Endometrial microvascular endothelial cells (primary cell): ENCODE measurements around the gene ZBTB5. TPM values are rescaled to one million over a fixed set of nuclear protein-coding genes. Genes with fewer than 3 reads are reported as not detected.

Experiments used
- in situ Hi-C: cut with HindIII; loops from 2 replicates; pipeline ENCODE4 v1.10.0; 2017; ENCODE audit warnings: low sequenced_read_pairs, low pct_unique_long_range_greater_than_20kb; ENCODE audit errors: inconsistent ontology term
- total RNA-seq: library from RNA; depleted of rRNA; stranded (reverse); fragments of >200 nt; gene quantifications from one replicate; pipeline ENCODE4 v1.2.3, GENCODE V29; 2015; ENCODE audit errors: inconsistent ontology term

The ZBTB5 gene
- total RNA-seq, 1 donor from 2014 or later = 7.1 TPM

DNA sequence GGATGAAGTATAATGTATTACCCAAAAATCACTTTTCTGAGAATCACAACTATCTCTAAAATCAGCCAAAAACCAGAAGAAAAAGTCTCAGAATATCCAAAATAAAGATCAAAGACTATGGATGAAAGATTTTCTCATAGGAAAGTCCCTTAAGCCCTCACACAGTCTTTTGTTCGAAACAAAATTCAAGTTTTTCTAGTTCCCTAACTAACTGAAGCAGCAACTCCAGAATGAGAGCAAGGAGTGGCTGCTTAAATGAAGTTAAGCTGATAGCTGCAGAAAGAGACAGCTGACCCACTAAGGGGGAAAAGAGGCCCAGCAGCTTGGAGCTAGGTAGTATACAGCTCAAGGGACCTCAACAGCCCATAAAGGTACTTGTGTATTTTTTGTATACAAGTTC lies 8.4 kb downstream of the ZBTB5 start:
- in situ Hi-C loops = no loop called here

DNA sequence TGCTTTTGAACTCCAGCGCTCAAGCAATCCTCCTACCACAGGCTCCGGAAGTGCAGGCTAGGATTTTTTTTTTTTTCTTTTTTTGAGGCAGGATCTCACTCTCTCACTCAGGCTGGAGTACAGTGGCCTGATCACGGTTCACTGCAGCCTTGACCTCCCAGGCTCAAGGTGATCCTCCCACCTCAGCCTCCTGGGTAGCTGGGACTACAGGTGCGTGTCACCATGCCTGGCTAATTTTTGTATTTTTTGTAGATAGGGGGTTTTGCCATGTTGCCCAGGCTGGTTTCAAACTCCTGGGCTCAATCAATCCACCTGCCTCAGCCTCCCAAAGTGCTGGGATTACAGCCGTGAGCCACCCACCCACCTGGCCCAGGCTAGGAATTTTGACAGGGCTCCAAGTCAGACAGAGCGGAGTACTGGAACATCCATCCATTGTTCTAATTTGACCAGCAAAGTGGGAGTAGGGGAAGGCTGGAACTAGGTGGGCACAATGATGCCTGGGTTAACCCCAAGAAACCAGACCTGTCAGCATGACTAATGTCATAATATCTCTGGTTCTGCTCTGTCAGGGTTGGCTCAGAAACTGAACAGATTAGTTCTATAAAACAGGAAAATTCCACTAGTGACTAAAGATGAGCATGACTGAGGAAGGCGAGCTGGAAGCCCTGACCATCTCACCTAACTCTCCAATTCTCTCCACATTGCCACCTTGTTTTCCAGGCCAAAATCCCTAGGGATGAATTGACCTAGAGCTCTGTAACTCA lies 9.2 kb downstream of the ZBTB5 start:
- in situ Hi-C loops = no loop called here

DNA sequence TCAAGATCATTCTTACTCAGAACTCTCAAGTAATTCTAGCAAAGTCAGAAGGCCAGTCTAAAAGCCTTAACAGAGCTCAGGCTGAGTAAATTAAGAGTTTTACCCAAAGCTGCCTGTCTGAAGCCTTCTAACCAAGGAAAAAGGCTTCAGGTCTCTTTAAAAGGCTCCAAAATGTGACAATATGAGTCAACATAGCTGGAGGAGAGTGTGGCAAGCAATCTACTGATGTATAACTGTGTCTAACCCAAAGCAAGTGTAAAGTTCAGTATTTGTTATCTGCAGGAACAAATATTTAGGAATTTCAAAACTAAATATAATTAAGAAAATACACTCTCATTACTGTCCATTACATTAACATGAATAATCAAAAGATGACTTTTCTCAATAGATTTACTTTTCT lies 11.0 kb downstream of the ZBTB5 start:
- in situ Hi-C loops = no loop called here

DNA sequence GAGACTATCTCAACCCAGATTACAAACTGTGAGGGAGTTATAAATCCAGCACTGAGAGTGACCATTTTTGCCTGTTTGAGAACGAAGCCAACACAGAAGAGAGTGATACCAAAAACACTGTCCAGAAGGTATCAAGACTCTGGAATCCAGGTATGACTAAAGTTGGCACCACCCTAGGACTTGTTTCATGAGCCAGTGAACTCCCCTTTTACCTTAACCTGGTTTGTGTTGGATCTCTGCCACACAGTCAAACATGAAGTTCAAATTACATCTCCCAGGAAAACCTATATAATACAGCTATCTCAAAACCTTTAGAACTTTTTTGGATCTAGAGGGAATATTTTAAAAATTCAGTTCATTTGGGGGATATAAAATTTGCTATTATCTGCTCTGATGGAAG lies 11.4 kb downstream of the ZBTB5 start:
- in situ Hi-C loops = no loop called here

DNA sequence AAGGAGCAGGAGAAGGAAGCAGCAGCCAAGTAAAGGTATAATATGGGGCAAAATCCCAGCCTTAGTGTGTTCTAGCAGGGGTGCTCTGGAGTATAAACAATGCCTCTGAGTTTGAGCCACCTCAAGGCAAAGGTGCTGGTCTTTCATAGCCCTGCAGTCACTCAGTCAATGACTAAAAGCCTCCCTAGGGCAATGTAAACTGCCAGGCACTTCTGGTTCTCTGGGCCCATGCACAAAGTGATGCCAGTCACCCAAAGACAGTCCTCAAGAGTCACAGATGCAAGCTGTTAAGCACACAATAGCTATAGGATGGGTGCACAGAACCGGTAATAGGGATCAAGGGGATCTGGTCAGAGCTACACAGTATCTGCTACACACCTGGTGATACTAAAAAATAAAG lies 12.6 kb downstream of the ZBTB5 start:
- in situ Hi-C loops = no loop called here

DNA sequence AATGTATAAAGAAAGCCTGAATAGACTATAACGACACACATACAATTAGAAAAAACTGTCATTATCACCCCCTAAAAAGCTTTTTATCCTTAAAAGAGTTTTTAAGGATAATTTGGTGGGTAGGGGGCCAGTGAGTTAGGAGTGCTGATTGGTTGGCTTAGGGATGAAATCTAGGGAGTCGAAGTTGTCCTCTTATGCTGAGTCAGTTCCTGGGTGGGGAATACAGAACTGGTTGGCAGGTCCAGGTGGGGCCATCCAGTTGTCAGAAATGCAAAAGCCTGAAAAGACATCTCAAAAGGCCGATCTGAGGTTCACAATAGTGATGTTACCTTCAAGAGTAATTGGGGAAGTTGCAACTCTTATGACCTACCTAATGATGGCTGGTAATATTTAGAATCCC lies 13.6 kb downstream of the ZBTB5 start:
- in situ Hi-C loops = no loop called here

DNA sequence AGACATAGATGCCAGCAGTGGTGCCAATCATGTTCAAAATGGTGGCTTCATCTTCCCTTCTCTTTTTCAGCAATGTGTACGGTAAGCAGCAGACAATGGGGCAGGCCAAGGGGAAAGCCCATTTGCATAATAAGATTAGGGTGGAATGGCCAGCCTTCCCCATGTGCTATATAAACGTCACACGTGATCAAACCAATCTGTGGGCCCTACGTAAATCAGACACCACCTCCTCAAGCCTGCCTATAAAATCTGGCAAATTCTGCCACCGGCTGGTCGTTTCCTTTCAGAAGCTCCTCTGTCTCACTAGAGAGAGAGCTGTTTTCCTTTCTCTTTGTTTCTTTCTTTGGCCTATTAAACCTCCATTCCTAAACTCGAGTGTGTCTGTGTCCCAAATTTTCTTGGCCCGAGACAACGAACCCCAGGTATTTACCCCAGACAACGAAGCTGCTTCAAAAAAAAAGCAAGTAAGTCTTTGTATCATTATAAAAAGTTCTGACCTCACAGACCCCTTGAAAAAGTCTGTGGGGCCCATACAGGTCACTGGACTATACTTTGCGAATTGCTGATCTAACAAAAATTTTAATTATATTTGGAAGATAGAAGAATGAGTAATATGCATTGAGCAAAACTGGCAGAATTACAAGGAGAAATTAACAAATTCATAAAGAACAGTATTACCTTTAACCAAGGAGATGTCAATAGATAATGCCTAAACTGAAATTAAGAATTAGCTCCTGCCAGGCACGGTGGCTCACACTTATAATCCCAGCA lies 15.2 kb downstream of the ZBTB5 start:
- in situ Hi-C loops = no loop called here

DNA sequence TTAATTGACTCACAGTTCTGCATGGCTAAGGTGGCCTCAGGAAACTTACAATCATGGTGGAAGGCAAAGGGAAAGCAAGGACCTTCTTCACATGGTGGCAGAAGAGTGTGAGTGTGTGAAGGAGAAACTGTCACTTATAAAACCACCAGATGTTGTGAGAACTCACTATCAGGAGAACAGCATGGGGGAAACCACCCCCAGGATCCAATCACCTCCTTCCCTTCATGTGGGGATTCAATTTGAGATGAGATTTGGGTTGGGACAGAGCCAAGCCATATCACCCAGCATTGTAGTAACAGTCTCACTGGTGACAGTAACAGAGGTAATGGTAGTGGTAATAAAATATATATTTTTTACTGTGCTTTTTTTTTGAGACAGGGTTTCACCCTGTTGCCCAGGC lies 18.1 kb downstream of the ZBTB5 start:
- in situ Hi-C loops = no loop called here

DNA sequence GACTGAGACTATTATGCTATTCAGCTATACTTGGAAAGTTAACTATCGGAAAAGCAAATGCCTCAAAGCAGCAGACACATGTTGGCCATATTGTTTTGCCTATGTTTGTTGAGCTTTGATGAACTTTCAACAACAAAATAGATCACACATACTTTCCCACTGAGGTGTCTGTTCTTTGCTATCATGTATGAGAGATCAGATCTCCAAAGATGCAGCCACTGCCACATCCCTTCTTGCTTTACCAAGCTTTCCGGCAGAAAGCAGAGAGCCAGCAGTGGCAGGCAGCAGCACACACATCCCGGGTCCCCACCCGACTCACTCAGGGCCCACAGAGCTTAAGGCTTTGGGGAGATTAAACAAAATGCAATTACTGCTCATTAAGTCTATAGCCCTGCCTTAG lies 18.8 kb downstream of the ZBTB5 start:
- in situ Hi-C loops = no loop called here

DNA sequence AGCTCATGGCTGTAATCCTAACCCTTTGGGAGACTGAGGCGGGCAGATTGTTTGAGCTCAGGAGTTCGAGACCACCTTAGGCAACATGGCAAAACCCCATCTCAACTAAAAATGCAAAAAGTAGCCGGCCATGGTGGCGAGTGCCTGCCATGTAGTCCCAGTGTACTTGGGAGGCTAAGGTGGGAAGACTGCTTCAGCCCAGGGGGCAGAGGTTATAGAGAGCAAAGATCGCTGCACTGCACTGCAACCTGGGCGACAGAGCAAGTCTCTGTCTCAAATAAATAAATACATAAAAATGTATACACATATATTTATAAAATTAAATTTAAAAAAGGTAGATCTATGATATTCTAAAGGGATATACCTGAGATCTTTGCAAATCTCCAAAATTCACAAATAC lies 19.4 kb downstream of the ZBTB5 start:
- in situ Hi-C loops = no loop called here

DNA sequence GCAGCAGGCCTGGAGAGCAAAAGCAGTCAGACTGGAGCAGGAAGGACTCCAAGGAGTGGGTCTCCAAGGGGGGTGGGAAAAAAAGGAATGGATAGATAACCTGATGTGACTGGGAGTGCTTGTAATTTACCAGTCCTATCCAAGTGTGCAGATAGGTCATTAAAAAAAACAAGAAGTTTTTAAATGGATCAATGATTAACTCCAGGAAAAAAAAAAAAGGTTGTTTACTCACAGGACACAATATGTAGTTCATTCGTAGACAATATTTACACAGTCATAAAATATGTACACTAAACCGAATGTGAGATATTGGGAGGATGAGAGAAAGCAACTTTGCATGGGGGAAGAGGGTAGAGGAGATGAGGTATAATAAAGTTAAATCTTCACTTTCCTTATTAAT lies 20.4 kb downstream of the ZBTB5 start:
- in situ Hi-C loops = no loop called here

DNA sequence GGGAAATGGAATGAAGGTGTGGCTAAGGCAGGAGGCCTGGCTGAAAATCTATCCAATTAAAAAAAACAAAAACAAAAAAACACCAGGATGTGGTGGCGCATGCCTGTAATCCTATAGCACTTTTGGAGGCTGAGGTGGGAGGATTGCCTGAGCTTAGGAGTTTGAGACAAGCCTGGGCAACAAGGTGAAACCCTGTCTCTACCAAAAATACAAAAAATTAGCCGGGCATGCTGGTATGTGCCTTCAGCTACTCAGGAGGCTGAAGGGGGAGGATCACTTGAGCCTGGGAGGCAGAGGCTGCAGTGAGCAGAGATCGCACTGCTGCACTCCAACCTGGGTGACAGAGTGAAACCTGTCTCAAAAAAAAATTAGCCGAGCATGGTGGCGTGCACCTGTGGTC lies 21.7 kb downstream of the ZBTB5 start:
- in situ Hi-C loops = no loop called here

DNA sequence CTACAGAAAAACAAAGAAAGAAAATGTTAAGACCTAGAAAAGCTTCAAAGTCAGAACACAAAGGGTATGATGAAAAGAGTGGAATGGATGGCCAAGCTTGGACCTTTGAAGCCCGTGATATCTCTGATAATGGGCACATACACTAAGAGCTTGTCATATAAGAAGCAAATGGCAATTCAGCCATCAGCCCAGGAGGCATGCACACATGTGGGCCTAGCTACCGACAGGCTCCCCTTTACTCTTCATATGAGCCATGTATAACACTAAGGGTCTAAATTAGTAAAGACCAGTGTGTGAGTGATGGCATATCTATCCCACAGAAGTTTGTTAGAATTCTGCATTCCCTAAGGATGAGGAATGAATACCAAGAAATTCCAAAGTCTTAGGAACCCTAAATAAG lies 22.7 kb downstream of the ZBTB5 start:
- in situ Hi-C loops = no loop called here

DNA sequence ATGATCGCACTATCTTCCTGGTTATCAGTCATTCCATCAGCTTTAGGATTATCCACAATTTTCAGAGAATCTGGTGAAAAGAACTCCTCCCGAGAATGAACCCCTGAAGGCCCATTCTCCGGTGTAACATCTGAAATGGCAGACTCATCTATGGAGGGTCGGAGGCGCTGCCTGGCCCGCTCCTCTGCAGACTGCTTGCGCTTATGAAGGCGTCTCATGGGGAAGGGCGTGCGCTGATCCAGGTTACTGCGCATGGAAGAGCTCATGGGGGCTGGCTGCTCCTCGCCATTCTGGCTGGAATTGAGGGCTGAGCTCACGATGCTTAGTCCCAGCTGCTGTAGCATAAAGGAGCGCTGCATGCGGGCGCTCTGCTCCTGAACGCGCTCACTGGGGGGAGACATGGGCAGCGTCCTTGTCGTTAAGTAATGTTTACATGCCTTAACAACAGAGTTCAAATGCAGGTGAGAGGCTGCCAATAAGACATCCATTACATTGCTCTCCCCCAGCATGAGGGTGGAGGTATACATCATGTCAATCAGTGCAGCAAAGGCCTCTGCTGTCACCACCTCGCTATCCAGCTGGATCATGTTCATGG lies 23.4 kb downstream of the ZBTB5 start:
- in situ Hi-C loops = no loop called here

DNA sequence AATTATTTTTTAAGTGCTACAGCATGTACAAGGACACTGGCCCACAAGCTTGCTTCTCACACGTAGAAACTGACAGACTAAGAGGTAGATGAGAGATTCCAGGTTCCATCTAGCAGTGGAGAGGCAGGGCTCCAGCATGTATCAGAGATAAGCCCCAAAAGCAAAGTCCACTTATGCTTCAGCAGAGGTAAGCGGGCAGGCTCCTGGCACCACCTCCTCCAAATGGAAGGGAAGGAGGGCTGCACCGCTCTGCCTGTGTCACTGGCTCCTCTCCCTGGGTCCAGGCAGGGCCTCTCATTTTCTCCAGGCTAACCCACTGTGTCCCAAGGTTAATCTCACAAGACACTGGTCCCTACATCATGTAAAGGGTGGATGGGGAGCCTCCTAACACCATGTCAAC lies 26.9 kb downstream of the ZBTB5 start:
- in situ Hi-C loops = no loop called here

DNA sequence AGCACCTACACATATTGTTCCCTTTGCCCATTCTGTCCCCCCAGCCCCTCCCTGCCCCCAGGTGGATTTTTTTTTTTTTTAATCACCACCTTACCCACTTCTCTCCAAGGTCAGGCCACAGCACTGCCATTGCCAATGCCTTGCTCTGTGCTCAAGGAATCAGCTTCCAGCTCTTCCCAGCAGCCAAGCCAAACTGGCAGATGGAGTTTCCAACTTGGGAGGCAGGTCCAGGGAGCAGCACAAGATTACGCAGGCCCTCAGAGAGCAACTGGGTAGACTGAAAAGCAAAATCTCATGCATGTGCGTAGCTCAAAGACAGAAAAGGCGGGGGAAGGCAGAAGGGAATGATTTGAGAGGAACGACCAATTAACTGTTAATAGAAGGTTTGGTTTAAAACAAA lies 27.6 kb downstream of the ZBTB5 start:
- in situ Hi-C loops = no loop called here

DNA sequence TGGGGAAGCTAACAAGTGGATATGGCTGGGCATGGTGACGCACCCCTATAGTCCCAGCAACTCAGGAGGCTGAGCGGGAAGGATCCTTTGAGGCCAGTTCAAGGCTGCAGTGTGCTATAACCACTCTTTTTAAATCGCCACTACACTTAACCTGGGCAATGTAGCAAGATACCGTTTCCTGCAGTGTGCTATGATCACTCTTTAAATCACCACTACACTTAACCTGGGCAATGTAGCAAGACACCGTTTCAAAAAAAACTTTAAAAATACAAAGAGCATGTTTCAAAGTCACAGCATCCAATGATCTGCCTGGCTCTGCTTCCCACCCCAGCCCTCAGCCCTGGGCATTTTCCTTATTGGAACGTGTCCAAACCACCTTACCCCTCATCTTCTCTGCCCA lies 28.2 kb downstream of the ZBTB5 start:
- in situ Hi-C loops = no loop called here

DNA sequence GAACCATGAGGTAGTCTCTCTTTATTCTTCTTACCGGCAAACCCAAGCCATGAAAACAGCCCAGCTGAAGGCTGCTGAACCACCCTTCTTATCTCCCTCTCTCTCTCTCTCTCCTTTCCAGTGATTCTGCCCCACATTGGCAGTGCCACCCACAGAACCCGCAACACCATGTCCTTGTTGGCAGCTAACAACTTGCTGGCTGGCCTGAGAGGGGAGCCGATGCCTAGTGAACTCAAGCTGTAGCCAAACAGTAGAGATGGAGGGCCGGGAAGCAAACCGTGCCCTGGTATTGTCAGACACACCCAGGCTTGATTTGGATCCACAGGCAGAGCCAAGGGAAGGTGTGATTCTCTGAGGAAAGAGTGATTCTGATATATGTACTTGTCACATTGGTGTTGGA lies 28.7 kb downstream of the ZBTB5 start:
- in situ Hi-C loops = no loop called here

DNA sequence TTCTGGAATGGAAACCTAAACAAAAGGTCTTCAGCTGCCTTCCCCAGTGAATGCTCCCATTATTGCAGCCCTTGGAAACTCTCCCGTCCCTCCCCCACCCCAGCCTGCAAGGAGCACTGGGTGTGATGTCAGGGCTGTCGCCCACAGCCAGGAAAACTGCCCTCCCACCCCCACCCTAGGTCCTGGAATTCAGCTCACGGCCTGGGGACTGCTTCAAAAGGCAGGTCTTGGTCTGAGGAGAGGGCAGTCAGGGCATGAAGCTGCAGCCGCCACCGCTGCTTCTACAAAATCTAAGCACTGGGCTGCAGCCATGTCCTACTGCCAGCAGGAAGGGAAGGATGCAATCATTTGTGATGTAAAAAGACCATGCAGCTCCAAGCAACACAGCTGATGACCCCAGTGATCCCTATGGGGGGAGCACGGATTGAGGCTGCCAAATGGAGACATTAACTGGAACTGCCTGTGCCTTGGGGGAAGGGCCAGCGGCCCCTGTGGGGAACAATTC lies 31.3 kb downstream of the ZBTB5 start:
- in situ Hi-C loops = no loop called here

DNA sequence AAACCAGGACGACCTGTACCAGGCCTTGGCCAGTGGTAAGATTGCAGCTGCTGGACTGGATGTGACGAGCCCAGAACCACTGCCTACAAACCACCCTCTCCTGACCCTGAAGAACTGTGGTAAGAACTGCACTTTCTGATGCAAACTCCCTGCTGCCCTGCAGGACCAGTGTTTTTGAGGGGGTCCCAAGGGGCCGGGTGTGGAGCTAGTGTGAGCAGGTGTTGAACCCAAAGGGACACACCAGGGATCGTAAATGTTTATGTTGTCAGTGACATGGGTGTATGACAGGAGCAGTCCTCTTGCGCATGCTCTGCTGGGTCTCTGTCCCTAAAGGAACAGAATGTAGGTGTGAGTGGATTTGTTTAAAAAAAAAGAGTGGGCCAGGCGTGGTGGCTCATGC lies 33.2 kb downstream of the ZBTB5 start:
- in situ Hi-C loops = no loop called here
